HepG2 (cell line): ENCODE results near the gene UACA. TPM values are rescaled to one million over a fixed set of nuclear protein-coding genes. Genes with fewer than 3 reads are reported as not detected.

Experiments
- FIP1L1 ChIP-seq: fragments of 200-400 bp; formaldehyde crosslinking; IDR thresholded peaks from 2 replicates; pipeline ENCODE4 v1.6.1; 2018; ENCODE audit warnings: low read depth, mild to moderate bottlenecking, low read length, moderate library complexity, borderline replicate concordance; ENCODE audit not compliant: insufficient read depth
- GATAD2A ChIP-seq: IDR thresholded peaks from 2 replicates; pipeline ENCODE4 v1.6.1; 2016
- ISL2 ChIP-seq: sonication (generic); formaldehyde crosslinking; IDR thresholded peaks from 2 replicates; pipeline ENCODE4 v1.5.0; 2020; ENCODE audit warnings: missing genetic modification reagents
- KLF12 ChIP-seq: sonication (generic); formaldehyde crosslinking; IDR thresholded peaks from 2 replicates; pipeline ENCODE4 v1.4.0; 2020; ENCODE audit warnings: missing genetic modification reagents, borderline replicate concordance
- NBN ChIP-seq: fragments of 450-650 bp; conservative IDR thresholded peaks from 2 replicates; pipeline ENCODE4 v1.6.1; 2017
- NFE2 ChIP-seq: sonication (generic); formaldehyde crosslinking; IDR thresholded peaks from 2 replicates; pipeline ENCODE4 v1.4.0; 2020; ENCODE audit warnings: missing genetic modification reagents
- RARA ChIP-seq: IDR thresholded peaks from 2 replicates; pipeline ENCODE4 v1.6.1; 2016; ENCODE audit warnings: missing genetic modification reagents, missing compliant biosample characterization
- SOX6 ChIP-seq, 2 experiments: fragments of 450-650 bp in 1 of 2; sonication (generic) in 1 of 2; formaldehyde crosslinking in 1 of 2; IDR thresholded peaks; 2 replicates each; pipeline versions ENCODE4 v1.4.0 to v1.6.1; 2017 to 2020; ENCODE audit warnings: antibody characterized with exemption in 1 of 2, mild to moderate bottlenecking in 1 of 2, missing genetic modification reagents in 1 of 2
- ZNF232 ChIP-seq: sonication (generic); formaldehyde crosslinking; IDR thresholded peaks from 2 replicates; pipeline ENCODE4 v1.4.0; 2020; ENCODE audit warnings: missing genetic modification reagents, borderline replicate concordance
- ZNF382 ChIP-seq: sonication (generic); formaldehyde crosslinking; IDR thresholded peaks from 2 replicates; pipeline ENCODE4 v1.5.0; 2020; ENCODE audit warnings: missing genetic modification reagents, mild to moderate bottlenecking, borderline replicate concordance
- polyA plus RNA-seq, 8 experiments: library from polyadenylated mRNA; depleted of rRNA in 3 of 8; stranded (reverse) in 7 of 8; unstranded in 1 of 8; fragments of >200 nt; fragmentation: Illumina TruSeq in 4 of 8; extraction: Trizol in 4 of 8; gene quantifications; 2 replicates each; pipeline versions ENCODE4 v1.2.1 to v1.2.3, GENCODE V29; 2011 to 2016; ENCODE audit warnings: low read depth in 4 of 8, missing spikeins in 1 of 8, mixed read lengths in 1 of 8; ENCODE audit not compliant: insufficient read depth in 1 of 8
- total RNA-seq, 5 experiments: library from RNA; depleted of rRNA; stranded (reverse); fragments of >200 nt; fragmentation: Illumina TruSeq; extraction: Trizol; gene quantifications; 2 replicates each; pipeline ENCODE4 v1.2.3, GENCODE V29; 2016; ENCODE audit warnings: low read depth in 1 of 5
- TF ChIP-seq, protein P1 (sequence below): sonication (generic); formaldehyde crosslinking; conservative IDR thresholded peaks from 2 replicates; pipeline ENCODE4 v1.4.0; 2020; ENCODE audit warnings: missing genetic modification reagents
- TF ChIP-seq, protein P2 (sequence below): sonication (generic); formaldehyde crosslinking; IDR thresholded peaks from 2 replicates; pipeline ENCODE4 v1.8.1; 2023; ENCODE audit warnings: mild to moderate bottlenecking, missing genetic modification reagents
- TF ChIP-seq, protein P3 (sequence below): sonication (generic); formaldehyde crosslinking; IDR thresholded peaks from 2 replicates; pipeline ENCODE4 v1.5.0; 2020; ENCODE audit warnings: mild to moderate bottlenecking, missing genetic modification reagents, borderline replicate concordance
- TF ChIP-seq, protein P4 (sequence below): sonication (generic); formaldehyde crosslinking; IDR thresholded peaks from 2 replicates; pipeline ENCODE4 v1.4.0; 2020; ENCODE audit warnings: missing genetic modification reagents
- TF ChIP-seq, protein P5 (sequence below): sonication (generic); formaldehyde crosslinking; IDR thresholded peaks from 2 replicates; pipeline ENCODE4 v1.5.1; 2020; ENCODE audit warnings: mild to moderate bottlenecking, missing genetic modification reagents, moderate library complexity

Gene UACA
- total and polyA plus RNA-seq, 2 of the 13 experiments (the other 11 are each of a cell fraction or from before 2014, with no cell fraction given): 17.8 to 39.2 TPM

DNA sequence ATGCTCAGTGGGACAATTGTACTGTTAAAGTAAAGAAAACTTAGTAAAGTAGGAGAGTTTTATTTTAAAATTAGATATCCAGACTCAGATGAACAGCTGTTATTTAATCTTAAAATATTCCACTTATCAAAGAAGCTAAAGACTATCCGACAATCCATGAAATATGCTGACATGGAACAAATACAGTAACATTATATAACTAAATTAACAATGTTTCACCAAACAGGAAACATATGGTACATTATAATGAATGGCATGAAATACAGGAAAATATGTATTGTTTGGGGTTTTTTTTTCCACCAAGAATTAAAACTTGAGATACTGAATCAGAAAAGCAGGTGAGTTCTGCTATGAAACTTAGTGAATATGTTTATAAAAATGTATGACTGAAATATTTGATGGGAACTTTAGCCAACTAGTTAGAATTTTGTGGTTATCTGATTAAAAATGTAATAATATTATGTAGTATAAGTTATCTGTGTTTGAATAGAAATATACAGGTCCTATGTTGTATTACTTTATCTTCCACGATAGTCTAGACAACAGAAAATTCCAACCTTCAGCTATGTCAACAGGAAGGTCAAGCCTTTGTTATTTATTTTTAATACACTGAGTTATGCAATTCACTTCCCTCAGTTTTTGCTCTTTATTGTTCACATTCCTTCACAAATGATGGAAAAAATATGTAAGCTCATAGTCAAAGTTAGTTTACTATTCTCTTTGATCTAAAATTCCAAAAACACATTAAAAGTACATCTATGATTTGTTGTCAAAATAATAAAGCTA lies 72.7 kb downstream of the UACA start (continued):
- TF ChIP-seq RARA (CRISPR knock-in tag) (peak; percentile 81), NFE2 (CRISPR knock-in tag) (no peak), SOX6 (IDR thresholded peaks at IDR 0.05) (no peak), SOX6 (CRISPR knock-in tag; IDR thresholded peaks at IDR 0.05) (peak; percentile 12; the same call in 1 of the 2 replicates), FIP1L1 (no peak), ZNF232 (CRISPR knock-in tag) (no peak), KLF12 (no peak), NBN (no peak), ZNF382 (CRISPR knock-in tag) (no peak), ISL2 (CRISPR knock-in tag) (no peak), GATAD2A (peak; percentile 55; the same call in 1 of the 2 replicates)
- TF ChIP-seq, protein P1, sequence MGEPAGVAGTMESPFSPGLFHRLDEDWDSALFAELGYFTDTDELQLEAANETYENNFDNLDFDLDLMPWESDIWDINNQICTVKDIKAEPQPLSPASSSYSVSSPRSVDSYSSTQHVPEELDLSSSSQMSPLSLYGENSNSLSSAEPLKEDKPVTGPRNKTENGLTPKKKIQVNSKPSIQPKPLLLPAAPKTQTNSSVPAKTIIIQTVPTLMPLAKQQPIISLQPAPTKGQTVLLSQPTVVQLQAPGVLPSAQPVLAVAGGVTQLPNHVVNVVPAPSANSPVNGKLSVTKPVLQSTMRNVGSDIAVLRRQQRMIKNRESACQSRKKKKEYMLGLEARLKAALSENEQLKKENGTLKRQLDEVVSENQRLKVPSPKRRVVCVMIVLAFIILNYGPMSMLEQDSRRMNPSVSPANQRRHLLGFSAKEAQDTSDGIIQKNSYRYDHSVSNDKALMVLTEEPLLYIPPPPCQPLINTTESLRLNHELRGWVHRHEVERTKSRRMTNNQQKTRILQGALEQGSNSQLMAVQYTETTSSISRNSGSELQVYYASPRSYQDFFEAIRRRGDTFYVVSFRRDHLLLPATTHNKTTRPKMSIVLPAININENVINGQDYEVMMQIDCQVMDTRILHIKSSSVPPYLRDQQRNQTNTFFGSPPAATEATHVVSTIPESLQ (CRISPR knock-in tag): no peak
- TF ChIP-seq, protein P2, sequence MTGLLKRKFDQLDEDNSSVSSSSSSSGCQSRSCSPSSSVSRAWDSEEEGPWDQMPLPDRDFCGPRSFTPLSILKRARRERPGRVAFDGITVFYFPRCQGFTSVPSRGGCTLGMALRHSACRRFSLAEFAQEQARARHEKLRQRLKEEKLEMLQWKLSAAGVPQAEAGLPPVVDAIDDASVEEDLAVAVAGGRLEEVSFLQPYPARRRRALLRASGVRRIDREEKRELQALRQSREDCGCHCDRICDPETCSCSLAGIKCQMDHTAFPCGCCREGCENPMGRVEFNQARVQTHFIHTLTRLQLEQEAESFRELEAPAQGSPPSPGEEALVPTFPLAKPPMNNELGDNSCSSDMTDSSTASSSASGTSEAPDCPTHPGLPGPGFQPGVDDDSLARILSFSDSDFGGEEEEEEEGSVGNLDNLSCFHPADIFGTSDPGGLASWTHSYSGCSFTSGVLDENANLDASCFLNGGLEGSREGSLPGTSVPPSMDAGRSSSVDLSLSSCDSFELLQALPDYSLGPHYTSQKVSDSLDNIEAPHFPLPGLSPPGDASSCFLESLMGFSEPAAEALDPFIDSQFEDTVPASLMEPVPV (CRISPR knock-in tag): no peak
- TF ChIP-seq, protein P3, sequence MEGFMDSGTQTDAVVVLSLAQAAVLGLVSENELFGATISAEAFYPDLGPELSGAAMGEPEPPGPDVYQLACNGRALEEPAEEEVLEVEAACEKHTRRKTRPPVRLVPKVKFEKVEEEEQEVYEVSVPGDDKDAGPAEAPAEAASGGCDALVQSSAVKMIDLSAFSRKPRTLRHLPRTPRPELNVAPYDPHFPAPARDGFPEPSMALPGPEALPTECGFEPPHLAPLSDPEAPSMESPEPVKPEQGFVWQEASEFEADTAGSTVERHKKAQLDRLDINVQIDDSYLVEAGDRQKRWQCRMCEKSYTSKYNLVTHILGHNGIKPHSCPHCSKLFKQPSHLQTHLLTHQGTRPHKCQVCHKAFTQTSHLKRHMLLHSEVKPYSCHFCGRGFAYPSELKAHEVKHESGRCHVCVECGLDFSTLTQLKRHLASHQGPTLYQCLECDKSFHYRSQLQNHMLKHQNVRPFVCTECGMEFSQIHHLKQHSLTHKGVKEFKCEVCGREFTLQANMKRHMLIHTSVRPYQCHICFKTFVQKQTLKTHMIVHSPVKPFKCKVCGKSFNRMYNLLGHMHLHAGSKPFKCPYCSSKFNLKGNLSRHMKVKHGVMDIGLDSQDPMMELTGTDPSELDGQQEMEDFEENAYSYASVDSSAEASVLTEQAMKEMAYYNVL: no peak
- TF ChIP-seq, protein P4, sequence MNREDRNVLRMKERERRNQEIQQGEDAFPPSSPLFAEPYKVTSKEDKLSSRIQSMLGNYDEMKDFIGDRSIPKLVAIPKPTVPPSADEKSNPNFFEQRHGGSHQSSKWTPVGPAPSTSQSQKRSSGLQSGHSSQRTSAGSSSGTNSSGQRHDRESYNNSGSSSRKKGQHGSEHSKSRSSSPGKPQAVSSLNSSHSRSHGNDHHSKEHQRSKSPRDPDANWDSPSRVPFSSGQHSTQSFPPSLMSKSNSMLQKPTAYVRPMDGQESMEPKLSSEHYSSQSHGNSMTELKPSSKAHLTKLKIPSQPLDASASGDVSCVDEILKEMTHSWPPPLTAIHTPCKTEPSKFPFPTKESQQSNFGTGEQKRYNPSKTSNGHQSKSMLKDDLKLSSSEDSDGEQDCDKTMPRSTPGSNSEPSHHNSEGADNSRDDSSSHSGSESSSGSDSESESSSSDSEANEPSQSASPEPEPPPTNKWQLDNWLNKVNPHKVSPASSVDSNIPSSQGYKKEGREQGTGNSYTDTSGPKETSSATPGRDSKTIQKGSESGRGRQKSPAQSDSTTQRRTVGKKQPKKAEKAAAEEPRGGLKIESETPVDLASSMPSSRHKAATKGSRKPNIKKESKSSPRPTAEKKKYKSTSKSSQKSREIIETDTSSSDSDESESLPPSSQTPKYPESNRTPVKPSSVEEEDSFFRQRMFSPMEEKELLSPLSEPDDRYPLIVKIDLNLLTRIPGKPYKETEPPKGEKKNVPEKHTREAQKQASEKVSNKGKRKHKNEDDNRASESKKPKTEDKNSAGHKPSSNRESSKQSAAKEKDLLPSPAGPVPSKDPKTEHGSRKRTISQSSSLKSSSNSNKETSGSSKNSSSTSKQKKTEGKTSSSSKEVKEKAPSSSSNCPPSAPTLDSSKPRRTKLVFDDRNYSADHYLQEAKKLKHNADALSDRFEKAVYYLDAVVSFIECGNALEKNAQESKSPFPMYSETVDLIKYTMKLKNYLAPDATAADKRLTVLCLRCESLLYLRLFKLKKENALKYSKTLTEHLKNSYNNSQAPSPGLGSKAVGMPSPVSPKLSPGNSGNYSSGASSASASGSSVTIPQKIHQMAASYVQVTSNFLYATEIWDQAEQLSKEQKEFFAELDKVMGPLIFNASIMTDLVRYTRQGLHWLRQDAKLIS: no peak
- TF ChIP-seq, protein P5, sequence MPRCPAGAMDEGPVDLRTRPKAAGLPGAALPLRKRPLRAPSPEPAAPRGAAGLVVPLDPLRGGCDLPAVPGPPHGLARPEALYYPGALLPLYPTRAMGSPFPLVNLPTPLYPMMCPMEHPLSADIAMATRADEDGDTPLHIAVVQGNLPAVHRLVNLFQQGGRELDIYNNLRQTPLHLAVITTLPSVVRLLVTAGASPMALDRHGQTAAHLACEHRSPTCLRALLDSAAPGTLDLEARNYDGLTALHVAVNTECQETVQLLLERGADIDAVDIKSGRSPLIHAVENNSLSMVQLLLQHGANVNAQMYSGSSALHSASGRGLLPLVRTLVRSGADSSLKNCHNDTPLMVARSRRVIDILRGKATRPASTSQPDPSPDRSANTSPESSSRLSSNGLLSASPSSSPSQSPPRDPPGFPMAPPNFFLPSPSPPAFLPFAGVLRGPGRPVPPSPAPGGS (CRISPR knock-in tag): no peak
